Mammary epithelial cell (primary cell): ENCODE data around the gene KRTAP10-3.

Source experiments
- EZH2 ChIP-seq: IDR thresholded peaks from 2 replicates; pipeline ENCODE4 v1.6.1; 2012; ENCODE audit warnings: low read length, inconsistent platforms, borderline replicate concordance
- TF ChIP-seq, protein P1 (sequence below), 2 donors: IDR thresholded peaks in 1 of 2; conservative IDR thresholded peaks in 1 of 2; 2 replicates each; pipeline ENCODE4 v1.5.1; 2011 to 2012; ENCODE audit warnings: inconsistent platforms in 2 of 2, low read length in 2 of 2, mild to moderate bottlenecking in 2 of 2, control low read depth in 1 of 2, low read depth in 1 of 2; ENCODE audit not compliant: insufficient read depth in 1 of 2; ENCODE audit errors: extremely low read depth in 1 of 2

DNA sequence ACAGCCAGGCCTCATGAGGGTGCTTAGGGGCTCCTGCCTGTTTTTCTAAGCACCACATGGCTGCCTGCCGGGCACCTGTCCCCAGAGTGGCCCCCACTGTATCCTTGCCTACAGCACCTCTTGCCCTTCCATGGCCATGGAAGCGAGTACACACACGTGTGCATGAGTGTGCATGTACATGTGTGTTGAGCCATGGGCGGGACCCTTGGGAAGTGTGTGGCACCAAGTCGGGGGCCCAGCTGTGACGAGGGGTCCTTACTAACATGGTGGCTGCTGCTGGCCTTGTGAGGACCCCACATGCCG, 44.4 kb downstream of the KRTAP10-3 start:
- TF ChIP-seq, protein P1, sequence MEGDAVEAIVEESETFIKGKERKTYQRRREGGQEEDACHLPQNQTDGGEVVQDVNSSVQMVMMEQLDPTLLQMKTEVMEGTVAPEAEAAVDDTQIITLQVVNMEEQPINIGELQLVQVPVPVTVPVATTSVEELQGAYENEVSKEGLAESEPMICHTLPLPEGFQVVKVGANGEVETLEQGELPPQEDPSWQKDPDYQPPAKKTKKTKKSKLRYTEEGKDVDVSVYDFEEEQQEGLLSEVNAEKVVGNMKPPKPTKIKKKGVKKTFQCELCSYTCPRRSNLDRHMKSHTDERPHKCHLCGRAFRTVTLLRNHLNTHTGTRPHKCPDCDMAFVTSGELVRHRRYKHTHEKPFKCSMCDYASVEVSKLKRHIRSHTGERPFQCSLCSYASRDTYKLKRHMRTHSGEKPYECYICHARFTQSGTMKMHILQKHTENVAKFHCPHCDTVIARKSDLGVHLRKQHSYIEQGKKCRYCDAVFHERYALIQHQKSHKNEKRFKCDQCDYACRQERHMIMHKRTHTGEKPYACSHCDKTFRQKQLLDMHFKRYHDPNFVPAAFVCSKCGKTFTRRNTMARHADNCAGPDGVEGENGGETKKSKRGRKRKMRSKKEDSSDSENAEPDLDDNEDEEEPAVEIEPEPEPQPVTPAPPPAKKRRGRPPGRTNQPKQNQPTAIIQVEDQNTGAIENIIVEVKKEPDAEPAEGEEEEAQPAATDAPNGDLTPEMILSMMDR (conservative IDR thresholded peaks at IDR 0.05 in 1 of 2, IDR thresholded peaks at IDR 0.05 in 1 of 2; ENCODE audit: extremely low read depth in 1 of 2, insufficient read depth in 1 of 2, low read depth in 1 of 2, low read length in 2 of 2): no peak
- no peak for TF ChIP-seq EZH2
